WTC11 (cell line): ENCODE data around the gene BNC2.

Source experiments
- AR ChIP-seq: fragments of 250-450 bp; sonication (Bioruptor Pico); IDR thresholded peaks from 2 replicates; pipeline ENCODE4 v1.9.0; 2021; ENCODE audit warnings: mild to moderate bottlenecking
- CTCF ChIP-seq: fragments of 200-600 bp; IDR thresholded peaks from 2 replicates; pipeline ENCODE4 v1.8.0; 2022; ENCODE audit warnings: antibody characterized with exemption
- FOXK1 ChIP-seq: sonication (generic); formaldehyde crosslinking; IDR thresholded peaks from 2 replicates; pipeline ENCODE4 v1.8.0; 2022; ENCODE audit warnings: mild to moderate bottlenecking, moderate library complexity, missing genetic modification reagents
- GABPB1 ChIP-seq: sonication (generic); formaldehyde crosslinking; IDR thresholded peaks from 2 replicates; pipeline ENCODE4 v1.8.1; 2023; ENCODE audit warnings: mild to moderate bottlenecking, missing genetic modification reagents
- ZNF219 ChIP-seq: sonication (generic); formaldehyde crosslinking; IDR thresholded peaks from 2 replicates; pipeline ENCODE4 v1.8.0; 2023; ENCODE audit warnings: missing genetic modification reagents, mild to moderate bottlenecking, borderline replicate concordance

- no peak for TF ChIP-seq CTCF
- no peak for TF ChIP-seq ZNF219
- TF ChIP-seq FOXK1 (CRISPR knock-in tag): no peak
- TF ChIP-seq GABPB1 (CRISPR knock-in tag): no peak
- TF ChIP-seq AR (CRISPR knock-in tag): no peak
Measured at GRCh38 chr9:16784002-16784401, 86.5 kb downstream of the BNC2 start.
